ENCODE measurements around the gene CORO2B. TPM values are rescaled to one million over a fixed set of nuclear protein-coding genes. Genes with fewer than 3 reads are reported as not detected.

CORO2B gene
- total RNA-seq, 3 donors from 2014 or later: 1.3 to 4.7 (median 1.9) TPM

- Histone ChIP-seq H3K36me3 (ENCODE audit: low read depth) (no peaks in the 10 kb centered on the region), H3K4me1 (ENCODE audit: low read depth) (peaks cover 9% of the 10 kb centered on the region), H3K4me3 (no peak overlapping the region), H3K9me3 (no peaks in the 10 kb centered on the region)
- TF ChIP-seq, protein P1, sequence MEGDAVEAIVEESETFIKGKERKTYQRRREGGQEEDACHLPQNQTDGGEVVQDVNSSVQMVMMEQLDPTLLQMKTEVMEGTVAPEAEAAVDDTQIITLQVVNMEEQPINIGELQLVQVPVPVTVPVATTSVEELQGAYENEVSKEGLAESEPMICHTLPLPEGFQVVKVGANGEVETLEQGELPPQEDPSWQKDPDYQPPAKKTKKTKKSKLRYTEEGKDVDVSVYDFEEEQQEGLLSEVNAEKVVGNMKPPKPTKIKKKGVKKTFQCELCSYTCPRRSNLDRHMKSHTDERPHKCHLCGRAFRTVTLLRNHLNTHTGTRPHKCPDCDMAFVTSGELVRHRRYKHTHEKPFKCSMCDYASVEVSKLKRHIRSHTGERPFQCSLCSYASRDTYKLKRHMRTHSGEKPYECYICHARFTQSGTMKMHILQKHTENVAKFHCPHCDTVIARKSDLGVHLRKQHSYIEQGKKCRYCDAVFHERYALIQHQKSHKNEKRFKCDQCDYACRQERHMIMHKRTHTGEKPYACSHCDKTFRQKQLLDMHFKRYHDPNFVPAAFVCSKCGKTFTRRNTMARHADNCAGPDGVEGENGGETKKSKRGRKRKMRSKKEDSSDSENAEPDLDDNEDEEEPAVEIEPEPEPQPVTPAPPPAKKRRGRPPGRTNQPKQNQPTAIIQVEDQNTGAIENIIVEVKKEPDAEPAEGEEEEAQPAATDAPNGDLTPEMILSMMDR (IDR thresholded peaks at IDR 0.05): no peak
- DNase-seq: no peak
- ATAC-seq: no peak
- intact Hi-C loops (cut with DNase I, micrococcal nuclease): no loop called here
These were observed 2.9 kb downstream of the CORO2B start for GRCh38 chr15:68581725-68582124.

DNA sequence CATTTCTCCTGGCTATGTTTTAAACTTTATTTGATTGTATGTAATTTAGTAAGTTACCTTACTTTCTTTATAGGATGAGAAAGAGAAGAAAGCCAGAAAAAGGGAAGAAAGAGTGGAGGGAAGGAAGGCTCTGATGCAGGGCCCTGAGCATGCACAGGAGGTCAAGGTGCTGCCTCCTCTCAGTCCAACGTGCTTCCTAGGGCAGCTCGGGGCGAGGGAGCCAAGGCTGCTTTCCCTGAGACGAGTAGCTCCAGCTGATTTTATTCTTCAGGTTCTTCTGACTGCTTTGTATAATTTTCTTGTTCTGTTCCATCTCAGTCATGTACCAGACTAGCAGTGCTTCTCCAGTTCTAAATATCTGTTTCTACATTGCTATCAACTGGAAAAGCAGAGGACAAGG is 3.4 kb downstream of the CORO2B start:
- DNase-seq (no peak), ATAC-seq (no peak)
- no peak overlapping the region for H3K4me3 ChIP-seq
- no peaks in the 10 kb centered on the region for H3K9me3 ChIP-seq
- H3K4me1 ChIP-seq (ENCODE audit: low read depth): peaks cover 9% of the 10 kb centered on the region
- intact Hi-C loops (cut with DNase I, micrococcal nuclease): no loop called here
- TF ChIP-seq, protein P1 (IDR thresholded peaks at IDR 0.05): no peak
- no peaks in the 10 kb centered on the region for H3K36me3 ChIP-seq (ENCODE audit: low read depth)

DNA sequence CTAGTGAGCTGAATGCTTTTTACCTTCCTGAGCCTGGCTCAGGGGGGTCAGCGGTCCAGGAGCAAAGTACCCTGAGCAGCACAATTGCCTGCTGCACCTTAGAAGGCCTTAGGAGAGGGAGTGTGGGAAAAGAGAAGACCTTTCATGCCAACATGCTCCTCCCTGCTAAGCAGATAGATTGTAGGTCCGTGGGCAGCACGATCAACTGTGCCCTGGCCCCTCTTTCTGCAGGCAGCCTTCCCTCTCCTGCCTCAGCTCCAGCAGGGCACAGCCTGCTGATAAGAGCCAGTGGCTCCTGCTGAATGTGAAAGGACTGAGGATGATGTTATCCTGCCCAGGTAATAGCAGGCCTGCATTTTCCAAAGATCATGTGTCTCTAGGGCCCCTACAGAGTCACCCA is 4.1 kb downstream of the CORO2B start:
- ATAC-seq (no peak), DNase-seq (no peak)
- Histone ChIP-seq H3K4me3 (no peak overlapping the region), H3K9me3 (no peaks in the 10 kb centered on the region), H3K4me1 (ENCODE audit: low read depth) (peaks cover 4% of the 10 kb centered on the region), H3K36me3 (ENCODE audit: low read depth) (no peaks in the 10 kb centered on the region)
- intact Hi-C loops (cut with DNase I, micrococcal nuclease): no loop called here
- TF ChIP-seq, protein P1 (IDR thresholded peaks at IDR 0.05): no peak

- intact Hi-C loops (cut with DNase I, micrococcal nuclease): no loop called here
- TF ChIP-seq, protein P1 (IDR thresholded peaks at IDR 0.05): no peak
- no peak overlapping the region for H3K4me3 ChIP-seq
- DNase-seq (no peak), ATAC-seq (no peak)
- H3K36me3 ChIP-seq (ENCODE audit: low read depth): no peaks in the 10 kb centered on the region
- no peaks in the 10 kb centered on the region for H3K4me1 ChIP-seq (ENCODE audit: low read depth)
- H3K9me3 ChIP-seq: no peaks in the 10 kb centered on the region
These were observed 4.5 kb downstream of the CORO2B start for GRCh38 chr15:68583321-68583720.

DNA sequence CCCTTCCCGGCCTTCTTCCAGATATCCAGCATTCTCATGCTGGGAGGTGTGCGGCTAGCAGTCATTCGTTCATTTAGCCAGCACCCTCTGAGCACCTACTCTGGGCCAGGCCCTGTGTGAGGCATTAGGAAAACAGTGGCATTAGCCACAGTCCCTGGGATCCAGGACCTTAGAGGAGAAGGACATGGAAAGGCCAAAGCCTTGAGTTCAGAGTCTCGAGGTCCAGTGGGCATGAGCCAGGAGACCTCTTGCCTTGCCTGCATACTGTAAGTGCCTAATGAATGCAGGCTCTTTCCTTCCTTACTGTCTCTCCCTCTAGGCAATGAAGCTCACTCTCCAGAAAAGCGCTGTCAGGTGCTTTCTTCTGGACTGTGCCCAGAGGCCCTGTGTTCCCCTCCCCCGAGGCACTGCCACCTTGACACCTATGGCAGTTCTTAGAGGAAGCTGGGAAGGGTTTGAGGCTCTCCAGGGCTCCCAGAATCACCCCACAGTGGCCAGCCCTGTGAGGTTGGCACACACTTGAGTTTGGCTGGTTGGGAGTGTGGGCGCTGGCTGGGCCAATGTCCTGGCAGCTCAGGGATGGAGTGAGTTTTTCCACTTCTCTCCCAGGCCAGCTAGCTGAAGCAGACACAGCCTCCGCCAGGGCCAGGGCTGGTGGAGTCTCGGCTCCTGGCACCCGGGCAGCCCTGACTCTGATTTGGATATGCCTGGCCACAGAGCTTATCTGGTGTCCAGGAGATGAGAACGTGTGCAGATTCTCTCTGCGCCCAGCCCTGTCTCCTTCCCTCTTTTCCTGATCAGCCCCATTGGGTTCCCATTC is 5.4 kb downstream of the CORO2B start:
- no peak for ATAC-seq
- no peaks in the 10 kb centered on the region for H3K36me3 ChIP-seq (ENCODE audit: low read depth)
- no peaks in the 10 kb centered on the region for H3K4me1 ChIP-seq (ENCODE audit: low read depth)
- no peak for DNase-seq
- H3K4me3 ChIP-seq: no peak overlapping the region
- intact Hi-C loops (cut with DNase I, micrococcal nuclease): no loop called here
- TF ChIP-seq, protein P1 (IDR thresholded peaks at IDR 0.05): no peak
- H3K9me3 ChIP-seq: no peaks in the 10 kb centered on the region

Measured in mucosa of descending colon (tissue), 3 donors.